ENCODE measurements around the gene WDR20. TPM values are rescaled to one million over a fixed set of nuclear protein-coding genes. Genes with fewer than 3 reads are reported as not detected.

The WDR20 gene
- total and polyA plus RNA-seq, 10 of the 15 experiments (the other 5 are each of a cell fraction or from before 2014, with no cell fraction given), result 9.1 to 25.9 (median 18.4) TPM

DNA sequence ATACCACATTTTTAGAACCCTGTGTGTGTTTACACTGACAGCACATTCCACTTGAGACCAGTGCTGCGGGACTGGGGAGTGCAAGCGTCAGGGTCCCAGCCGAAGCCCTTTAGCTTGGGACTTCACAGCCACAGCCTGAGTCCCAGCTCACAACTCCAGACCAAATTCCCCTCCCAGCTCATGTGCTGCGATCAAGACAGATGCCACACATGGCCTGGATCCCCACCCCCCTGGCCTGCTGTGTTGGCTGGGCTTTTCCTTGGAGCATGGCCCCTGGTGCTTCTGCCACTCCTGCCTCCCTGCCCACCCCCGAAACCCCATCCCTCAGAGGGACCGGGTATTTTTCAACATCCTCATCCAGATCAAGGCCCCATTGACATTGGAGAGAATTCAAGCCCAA is 63.7 kb downstream of the WDR20 start:
- no peak overlapping the region for H2AFZ ChIP-seq (ENCODE audit: control insufficient read depth, low read depth, low read length)
- CTCF ChIA-PET, result interaction anchor here (0.6 kb wide), 2 partner anchors 45 to 59 kb away, joined by 3 read pairs; no protein-coding TSS in a partner anchor
- H3K4me3 ChIP-seq, result no peak overlapping the region
- TF ChIP-seq MXI1 (IDR thresholded peaks at IDR 0.05; ENCODE audit: low read depth, low read length) (no peak), CHD4 (IDR thresholded peaks at IDR 0.05) (no peak), KLF5 (IDR thresholded peaks at IDR 0.05; ENCODE audit: partially characterized antibody) (no peak), ZNF207 (IDR thresholded peaks at IDR 0.05; ENCODE audit: borderline replicate concordance) (no peak), ETV6 (conservative IDR thresholded peaks at IDR 0.05 in 1 of 2, IDR thresholded peaks at IDR 0.05 in 1 of 2; ENCODE audit: borderline replicate concordance in 1 of 2, low read depth in 1 of 2) (no peak), JUNB (IDR thresholded peaks at IDR 0.05) (no peak), GABPA (IDR thresholded peaks at IDR 0.05; ENCODE audit: low read depth) (no peak), KAT2A (conservative IDR thresholded peaks at IDR 0.05; ENCODE audit: control insufficient read depth, low read depth, low read length) (no peak), SPI1 (IDR thresholded peaks at IDR 0.05; ENCODE audit: borderline replicate concordance, insufficient read depth, low read depth, low read length) (no peak), ATF7 (IDR thresholded peaks at IDR 0.05; ENCODE audit: low read depth) (no peak), ZNF274 (IDR thresholded peaks at IDR 0.05; ENCODE audit: insufficient read depth, insufficient read length) (no peak), CREM (IDR thresholded peaks at IDR 0.05; ENCODE audit: low read depth) (no peak), SMAD5 (IDR thresholded peaks at IDR 0.05; ENCODE audit: low read depth) (no peak), CREB1 (IDR thresholded peaks at IDR 0.05; ENCODE audit: low read depth) (no peak)
- TF ChIP-seq, protein P1, sequence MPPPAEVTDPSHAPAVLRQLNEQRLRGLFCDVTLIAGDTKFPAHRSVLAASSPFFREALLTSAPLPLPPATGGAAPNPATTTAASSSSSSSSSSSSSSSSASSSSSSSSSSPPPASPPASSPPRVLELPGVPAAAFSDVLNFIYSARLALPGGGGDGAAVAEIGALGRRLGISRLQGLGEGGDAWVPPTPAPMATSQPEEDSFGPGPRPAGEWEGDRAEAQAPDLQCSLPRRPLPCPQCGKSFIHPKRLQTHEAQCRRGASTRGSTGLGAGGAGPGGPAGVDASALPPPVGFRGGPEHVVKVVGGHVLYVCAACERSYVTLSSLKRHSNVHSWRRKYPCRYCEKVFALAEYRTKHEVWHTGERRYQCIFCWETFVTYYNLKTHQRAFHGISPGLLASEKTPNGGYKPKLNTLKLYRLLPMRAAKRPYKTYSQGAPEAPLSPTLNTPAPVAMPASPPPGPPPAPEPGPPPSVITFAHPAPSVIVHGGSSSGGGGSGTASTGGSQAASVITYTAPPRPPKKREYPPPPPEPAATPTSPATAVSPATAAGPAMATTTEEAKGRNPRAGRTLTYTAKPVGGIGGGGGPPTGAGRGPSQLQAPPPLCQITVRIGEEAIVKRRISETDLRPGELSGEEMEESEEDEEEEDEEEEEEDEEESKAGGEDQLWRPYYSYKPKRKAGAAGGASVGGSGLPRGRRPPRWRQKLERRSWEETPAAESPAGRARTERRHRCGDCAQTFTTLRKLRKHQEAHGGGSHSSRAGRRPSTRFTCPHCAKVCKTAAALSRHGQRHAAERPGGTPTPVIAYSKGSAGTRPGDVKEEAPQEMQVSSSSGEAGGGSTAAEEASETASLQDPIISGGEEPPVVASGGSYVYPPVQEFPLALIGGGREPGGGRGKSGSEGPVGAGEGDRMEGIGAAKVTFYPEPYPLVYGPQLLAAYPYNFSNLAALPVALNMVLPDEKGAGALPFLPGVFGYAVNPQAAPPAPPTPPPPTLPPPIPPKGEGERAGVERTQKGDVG (CRISPR knock-in tag; IDR thresholded peaks at IDR 0.05), result no peak
- TF ChIP-seq, protein P2, sequence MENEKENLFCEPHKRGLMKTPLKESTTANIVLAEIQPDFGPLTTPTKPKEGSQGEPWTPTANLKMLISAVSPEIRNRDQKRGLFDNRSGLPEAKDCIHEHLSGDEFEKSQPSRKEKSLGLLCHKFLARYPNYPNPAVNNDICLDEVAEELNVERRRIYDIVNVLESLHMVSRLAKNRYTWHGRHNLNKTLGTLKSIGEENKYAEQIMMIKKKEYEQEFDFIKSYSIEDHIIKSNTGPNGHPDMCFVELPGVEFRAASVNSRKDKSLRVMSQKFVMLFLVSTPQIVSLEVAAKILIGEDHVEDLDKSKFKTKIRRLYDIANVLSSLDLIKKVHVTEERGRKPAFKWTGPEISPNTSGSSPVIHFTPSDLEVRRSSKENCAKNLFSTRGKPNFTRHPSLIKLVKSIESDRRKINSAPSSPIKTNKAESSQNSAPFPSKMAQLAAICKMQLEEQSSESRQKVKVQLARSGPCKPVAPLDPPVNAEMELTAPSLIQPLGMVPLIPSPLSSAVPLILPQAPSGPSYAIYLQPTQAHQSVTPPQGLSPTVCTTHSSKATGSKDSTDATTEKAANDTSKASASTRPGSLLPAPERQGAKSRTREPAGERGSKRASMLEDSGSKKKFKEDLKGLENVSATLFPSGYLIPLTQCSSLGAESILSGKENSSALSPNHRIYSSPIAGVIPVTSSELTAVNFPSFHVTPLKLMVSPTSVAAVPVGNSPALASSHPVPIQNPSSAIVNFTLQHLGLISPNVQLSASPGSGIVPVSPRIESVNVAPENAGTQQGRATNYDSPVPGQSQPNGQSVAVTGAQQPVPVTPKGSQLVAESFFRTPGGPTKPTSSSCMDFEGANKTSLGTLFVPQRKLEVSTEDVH (IDR thresholded peaks at IDR 0.05; ENCODE audit: low read depth, partially characterized antibody), result no peak
- no peaks in the 10 kb centered on the region for H3K27me3 ChIP-seq (replicated peaks in 1 of 2; ENCODE audit: control insufficient read depth in 2 of 2, insufficient read depth in 2 of 2, low read length in 1 of 2)
- H3K9me3 ChIP-seq (replicated peaks; ENCODE audit: control insufficient read depth, insufficient read depth, low read length), result no peaks in the 10 kb centered on the region
- H3K27ac ChIP-seq (ENCODE audit: control insufficient read depth, insufficient read depth), result no peak overlapping the region
- no peak overlapping the region for H3K4me2 ChIP-seq (ENCODE audit: control insufficient read depth, insufficient read depth)
- H3K79me2 ChIP-seq (ENCODE audit: control insufficient read depth, insufficient read depth, low read length), result peaks cover 6% of the 10 kb centered on the region
- in situ Hi-C loops (cut with MboI) (no loop called here), intact Hi-C loops (cut with micrococcal nuclease; ENCODE audit: unreplicated experiment) (no loop called here)
- H3K4me1 ChIP-seq (ENCODE audit: control insufficient read depth, insufficient read depth, low read length), result peaks cover 24% of the 10 kb centered on the region
- SMC1A ChIA-PET (ENCODE audit: uncharacterized antibody, unreplicated experiment), result interaction anchor here (1.6 kb wide), 1 partner anchor 97 kb away, joined by 3 read pairs; no protein-coding TSS in a partner anchor
- ATAC-seq, result no peak
- 98% methylated on average over 6 of the region's 6 CpGs for WGBS (ENCODE audit: insufficient coverage, insufficient replicate concordance, low lambda C conversion rate, missing lambda C conversion rate)
- RAD21 ChIA-PET (ENCODE audit: unreplicated experiment), result no interaction called here
- POLR2A ChIA-PET, result no interaction called here
- H3K9ac ChIP-seq (ENCODE audit: control insufficient read depth, insufficient read depth, low read length), result no peak overlapping the region
- no peak for DNase-seq (ENCODE audit: low read depth, low spot score)
- no peak for FAIRE-seq
- BruUV-seq (replicated peaks), result no TSS peak
- H4K20me1 ChIP-seq (ENCODE audit: control insufficient read depth, insufficient read depth), result no peaks in the 10 kb centered on the region; the same call in 1 of the 2 replicates
- peaks cover 16 to 19% of the 10 kb centered on the region in 2 experiments for H3K36me3 ChIP-seq (ENCODE audit: control insufficient read depth in 2 of 2, insufficient read depth in 2 of 2, low read length in 1 of 2)

Data from GM12878 (cell line).